PC-9 (cell line): ENCODE results near the gene SMIM21.

Experiments
- CTCF ChIP-seq: fragments of 200-600 bp; sonication (generic); conservative IDR thresholded peaks from 2 replicates; pipeline ENCODE4 v1.6.1; 2017; ENCODE audit warnings: mixed run types, antibody characterized with exemption, mild to moderate bottlenecking, moderate library complexity
- EZH2 ChIP-seq: fragments of 200-600 bp; sonication (generic); IDR thresholded peaks from 2 replicates; pipeline ENCODE4 v1.8.0; 2017; ENCODE audit warnings: antibody characterized with exemption, low read depth

- TF ChIP-seq EZH2 (no peak), CTCF (no peak)
These were observed 46.8 kb upstream of the SMIM21 start for GRCh38 chr18:75474332-75474731.
